ENCODE measurements around the gene KIF13A. TPM values are rescaled to one million over a fixed set of nuclear protein-coding genes. Genes with fewer than 3 reads are reported as not detected.
A peak's percentile ranks its signal among the peaks of the same experiment; 100 is the strongest.

Gene KIF13A
- total RNA-seq, 1 donor, result 86.8 TPM

- no peak for DNase-seq (ENCODE audit: low read depth)
- H3K4me3 ChIP-seq (ENCODE audit: low read depth, low read length), result no peak overlapping the region
- no peak for TF ChIP-seq CTCF (IDR thresholded peaks at IDR 0.05; ENCODE audit: insufficient read depth, low read length)
Observed at GRCh38 chr6:17721671-17722070, 265.8 kb downstream of the KIF13A start.

- TF ChIP-seq CTCF (IDR thresholded peaks at IDR 0.05; ENCODE audit: insufficient read depth, low read length), result no peak
- H3K4me3 ChIP-seq (ENCODE audit: low read depth, low read length), result no peak overlapping the region
- no peak for DNase-seq (ENCODE audit: low read depth)
Observed at GRCh38 chr6:17719323-17720041, 268.0 kb downstream of the KIF13A start.

GRCh38 chr6:17716221-17716620 lies 271.2 kb downstream of the KIF13A start:
- TF ChIP-seq CTCF (IDR thresholded peaks at IDR 0.05; ENCODE audit: insufficient read depth, low read length), result no peak
- no peak for DNase-seq (ENCODE audit: low read depth)
- no peak overlapping the region for H3K4me3 ChIP-seq (ENCODE audit: low read depth, low read length)

DNA sequence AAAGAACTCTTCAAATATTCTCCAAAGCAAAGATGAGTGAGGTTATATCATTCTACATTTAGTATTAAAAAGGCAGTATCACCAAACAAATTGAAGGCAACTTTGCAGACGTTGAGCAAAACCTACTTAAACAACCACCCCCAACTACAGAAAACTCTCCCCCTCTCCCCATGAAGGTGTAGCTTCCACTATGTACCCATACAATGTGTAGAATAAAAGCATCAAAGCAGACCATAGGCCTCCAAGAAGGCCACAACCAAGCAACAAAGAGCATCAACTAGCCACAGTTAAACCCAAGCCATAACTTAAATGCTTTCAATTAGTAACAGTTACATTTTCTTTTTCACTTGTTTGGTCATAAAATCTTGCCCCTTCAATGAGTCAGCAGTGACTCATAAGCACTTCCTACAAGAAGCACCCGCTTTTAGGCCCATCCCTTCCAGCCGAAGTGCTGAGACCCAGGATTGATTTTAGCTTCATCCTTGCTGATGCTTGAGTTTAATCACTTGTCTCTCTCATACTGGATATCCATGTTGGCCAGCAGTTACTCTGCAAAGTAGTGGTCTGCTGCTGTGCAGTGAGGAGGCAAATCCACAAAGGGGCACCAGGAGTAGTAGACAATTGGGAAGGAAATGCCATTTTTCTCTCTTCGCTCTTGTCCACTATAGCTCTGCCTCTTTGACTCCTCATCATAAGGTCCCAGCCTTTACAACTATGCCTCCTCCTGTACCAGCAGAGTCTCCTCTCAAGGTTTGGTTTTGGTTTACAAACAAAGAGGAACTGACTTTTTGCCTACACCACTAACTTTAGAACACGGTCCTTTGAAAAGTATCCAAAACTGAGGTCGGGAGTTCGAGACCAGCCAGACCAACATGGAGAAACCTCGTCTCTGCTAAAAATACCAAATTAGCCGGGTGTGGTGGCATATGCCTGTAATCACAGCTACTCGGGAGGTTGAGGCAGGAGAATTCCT lies 272.3 kb downstream of the KIF13A start:
- no peak overlapping the region for H3K4me3 ChIP-seq (ENCODE audit: low read depth, low read length)
- no peak for TF ChIP-seq CTCF (IDR thresholded peaks at IDR 0.05; ENCODE audit: insufficient read depth, low read length)
- DNase-seq (ENCODE audit: low read depth), result peak; percentile 89

GRCh38 chr6:17714177-17714576 lies 273.3 kb downstream of the KIF13A start:
- no peak for TF ChIP-seq CTCF (IDR thresholded peaks at IDR 0.05; ENCODE audit: insufficient read depth, low read length)
- no peak overlapping the region for H3K4me3 ChIP-seq (ENCODE audit: low read depth, low read length)
- no peak for DNase-seq (ENCODE audit: low read depth)

- no peak for TF ChIP-seq CTCF (IDR thresholded peaks at IDR 0.05; ENCODE audit: insufficient read depth, low read length)
- DNase-seq (ENCODE audit: low read depth), result no peak
- no peak overlapping the region for H3K4me3 ChIP-seq (ENCODE audit: low read depth, low read length)
Observed at GRCh38 chr6:17712576-17712975, 274.9 kb downstream of the KIF13A start.
